HepG2 (cell line): ENCODE results near the gene ZNF500. TPM values are rescaled to one million over a fixed set of nuclear protein-coding genes. Genes with fewer than 3 reads are reported as not detected.

Experiments
- ATAC-seq: fragments of 200-7000 bp; cut with Tn5 transposase; 3 replicates; pipeline ENCODE4 v1.9.1; 2020; ENCODE audit warnings: mild to moderate bottlenecking, moderate library complexity
- BruUV-seq: library from RNA; stranded (reverse); fragments of 400-500 nt; replicated peaks from 2 replicates; lab custom pipeline; 2021; lab: Mats Ljungman, UMichigan
- CTCF ChIA-PET: fragments of 300-600 bp; formaldehyde crosslinking; extraction: SDS; loops from one replicate; lab custom pipeline; 2021; ENCODE audit warnings: low total read pairs, inconsistent platforms, low intra/inter-chr PET ratio; lab: Yijun Ruan, JAX
- POLR2A ChIA-PET: fragments of 350-600 bp; sonication (Branson Sonifier 250); formaldehyde crosslinking; loops from one replicate; lab custom pipeline; 2020; ENCODE audit warnings: antibody characterized with exemption, inconsistent platforms; lab: Yijun Ruan, JAX
- DNase-seq: peaks from one replicate; pipeline ENCODE4 v3.0.0-alpha.2; 2015; ENCODE audit warnings: low spot score
- FAIRE-seq: peaks from 3 replicates; lab custom pipeline; 2011; peaks lifted over from hg19 to GRCh38; lab: Jason Lieb, UNC
- H2AFZ ChIP-seq: one replicate; pipeline ENCODE4 v1.6.1; 2011; ENCODE audit warnings: low read length, inconsistent platforms
- H3K27ac ChIP-seq: fragments of 300-600 bp; 3 replicates; pipeline ENCODE4 v1.8.0; 2011; ENCODE audit warnings: mixed run types, mild to moderate bottlenecking, mixed read lengths, low read length, inconsistent platforms; ENCODE audit not compliant: insufficient read depth; ENCODE audit errors: extremely low read length
- H3K27me3 ChIP-seq, 2 experiments: fragments of 200-600 bp in 1 of 2; 2 replicates in 1 of 2; 3 replicates in 1 of 2; pipeline versions ENCODE4 v1.6.0 to v1.8.0; 2011; ENCODE audit warnings: low read length in 2 of 2, mild to moderate bottlenecking in 2 of 2, moderate library complexity in 2 of 2, inconsistent platforms in 1 of 2; ENCODE audit not compliant: insufficient read depth in 2 of 2, control insufficient read depth in 1 of 2
- H3K36me3 ChIP-seq, 2 experiments: fragments of 200-600 bp in 1 of 2; replicated peaks in 1 of 2; 2 replicates in 1 of 2; 3 replicates in 1 of 2; pipeline versions ENCODE4 v1.5.1 to v1.8.0; 2011; ENCODE audit warnings: low read length in 2 of 2, inconsistent platforms in 1 of 2; ENCODE audit not compliant: insufficient read depth in 2 of 2, control insufficient read depth in 1 of 2
- H3K4me1 ChIP-seq: 2 replicates; pipeline ENCODE4 v1.5.1; 2012; ENCODE audit warnings: low read length, inconsistent platforms; ENCODE audit not compliant: insufficient read depth
- H3K4me2 ChIP-seq: 2 replicates; pipeline ENCODE4 v1.6.0; 2011; ENCODE audit warnings: low read depth, low read length, inconsistent platforms
- H3K4me3 ChIP-seq, 3 experiments: fragments of 200-600 bp in 1 of 3; sonication (generic), shearing (Covaris generic) in 1 of 3; replicated peaks in 1 of 3; 2 replicates each; pipeline ENCODE4 v1.5.1; 2011 to 2016; ENCODE audit warnings: low read length in 3 of 3, inconsistent platforms in 2 of 3, low read depth in 2 of 3, mild to moderate bottlenecking in 2 of 3, control low read depth in 1 of 3, mixed read lengths in 1 of 3; ENCODE audit not compliant: insufficient read depth in 1 of 3
- H3K79me2 ChIP-seq: one replicate; pipeline ENCODE4 v1.6.1; 2011; ENCODE audit warnings: low read length, inconsistent platforms; ENCODE audit not compliant: insufficient read depth
- H3K9ac ChIP-seq: 2 replicates; pipeline ENCODE4 v1.6.0; 2011; ENCODE audit warnings: mild to moderate bottlenecking, low read depth, low read length, inconsistent platforms; ENCODE audit not compliant: insufficient read depth
- H3K9me3 ChIP-seq: 2 replicates; pipeline ENCODE4 v1.5.1; 2012; ENCODE audit warnings: mild to moderate bottlenecking, low read length
- H4K20me1 ChIP-seq: 2 replicates; pipeline ENCODE4 v1.6.0; 2011; ENCODE audit warnings: inconsistent platforms, mild to moderate bottlenecking, low read length, moderate library complexity; ENCODE audit not compliant: insufficient read depth
- CEBPG ChIP-seq: IDR thresholded peaks from 2 replicates; pipeline ENCODE4 v1.6.1; 2016
- CREM ChIP-seq, 2 experiments: sonication (generic) in 1 of 2; formaldehyde crosslinking in 1 of 2; IDR thresholded peaks; 2 replicates each; pipeline versions ENCODE4 v1.4.0 to v1.6.1; 2016 to 2020; ENCODE audit warnings: antibody characterized with exemption in 1 of 2, mild to moderate bottlenecking in 1 of 2, missing genetic modification reagents in 1 of 2
- FIP1L1 ChIP-seq: fragments of 200-400 bp; formaldehyde crosslinking; IDR thresholded peaks from 2 replicates; pipeline ENCODE4 v1.6.1; 2018; ENCODE audit warnings: low read depth, mild to moderate bottlenecking, low read length, moderate library complexity, borderline replicate concordance; ENCODE audit not compliant: insufficient read depth
- HIVEP1 ChIP-seq: sonication (generic); formaldehyde crosslinking; IDR thresholded peaks from 2 replicates; pipeline ENCODE4 v1.4.0; 2020; ENCODE audit warnings: mild to moderate bottlenecking, missing genetic modification reagents
- JUN ChIP-seq: sonication (generic); formaldehyde crosslinking; IDR thresholded peaks from 2 replicates; pipeline ENCODE4 v1.4.0; 2020; ENCODE audit warnings: mild to moderate bottlenecking, missing genetic modification reagents
- MIER2 ChIP-seq: IDR thresholded peaks from 2 replicates; pipeline ENCODE4 v1.6.1; 2016; ENCODE audit warnings: missing biosample characterization, missing genetic modification reagents
- MTA1 ChIP-seq: sonication (generic); formaldehyde crosslinking; IDR thresholded peaks from 2 replicates; pipeline ENCODE4 v1.4.0; 2020; ENCODE audit warnings: missing genetic modification reagents, mild to moderate bottlenecking, borderline replicate concordance
- NFATC3 ChIP-seq: sonication (generic); formaldehyde crosslinking; IDR thresholded peaks from 2 replicates; pipeline ENCODE4 v1.5.1; 2020; ENCODE audit warnings: mild to moderate bottlenecking, missing genetic modification reagents
- SP2 ChIP-seq: sonication (generic); formaldehyde crosslinking; IDR thresholded peaks from 2 replicates; pipeline ENCODE4 v1.5.1; 2020; ENCODE audit warnings: mild to moderate bottlenecking, missing genetic modification reagents
- SSRP1 ChIP-seq: IDR thresholded peaks from 2 replicates; pipeline ENCODE4 v1.6.1; 2016; ENCODE audit warnings: control low read depth
- ZBTB7A ChIP-seq: sonication (generic); formaldehyde crosslinking; IDR thresholded peaks from 2 replicates; pipeline ENCODE4 v1.8.0; 2022; ENCODE audit warnings: mild to moderate bottlenecking, missing genetic modification reagents
- ZBTB7B ChIP-seq: sonication (generic); formaldehyde crosslinking; IDR thresholded peaks from 2 replicates; pipeline ENCODE4 v1.4.0; 2020; ENCODE audit warnings: missing genetic modification reagents
- ZNF382 ChIP-seq: sonication (generic); formaldehyde crosslinking; IDR thresholded peaks from 2 replicates; pipeline ENCODE4 v1.5.0; 2020; ENCODE audit warnings: missing genetic modification reagents, mild to moderate bottlenecking, borderline replicate concordance
- ZNF674 ChIP-seq: sonication (generic); formaldehyde crosslinking; IDR thresholded peaks from 2 replicates; pipeline ENCODE4 v1.5.0; 2020; ENCODE audit warnings: low read depth, mild to moderate bottlenecking, missing genetic modification reagents
- ZNF720 ChIP-seq: sonication (generic); formaldehyde crosslinking; IDR thresholded peaks from 2 replicates; pipeline ENCODE4 v1.4.0; 2020; ENCODE audit warnings: missing genetic modification reagents
- ZNF768 ChIP-seq: sonication (generic); formaldehyde crosslinking; IDR thresholded peaks from 2 replicates; pipeline ENCODE4 v1.4.0; 2020; ENCODE audit warnings: missing genetic modification reagents
- WGBS: methylation state at CpG from one replicate; pipeline ENCODE4 v1.1.6; 2017; ENCODE audit warnings: low lambda C conversion rate; 5-methylcytosine and 5-hydroxymethylcytosine counted together
- in situ Hi-C: cut with HindIII; loops from 2 replicates; pipeline ENCODE4 v1.10.0; 2017; ENCODE audit warnings: low pct_unique_long_range_greater_than_20kb; ENCODE audit not compliant: extremely low pct_ligation_motif_present
- intact Hi-C: fragments of 100-400 bp; cut with micrococcal nuclease; formaldehyde crosslinking; loops from one replicate; pipeline ENCODE4 v1.10.0; 2022; ENCODE audit not compliant: unreplicated experiment
- polyA plus RNA-seq, 8 experiments: library from polyadenylated mRNA; depleted of rRNA in 3 of 8; stranded (reverse) in 7 of 8; unstranded in 1 of 8; fragments of >200 nt; fragmentation: Illumina TruSeq in 4 of 8; extraction: Trizol in 4 of 8; gene quantifications; 2 replicates each; pipeline versions ENCODE4 v1.2.1 to v1.2.3, GENCODE V29; 2011 to 2016; ENCODE audit warnings: low read depth in 4 of 8, missing spikeins in 1 of 8, mixed read lengths in 1 of 8; ENCODE audit not compliant: insufficient read depth in 1 of 8
- total RNA-seq, 5 experiments: library from RNA; depleted of rRNA; stranded (reverse); fragments of >200 nt; fragmentation: Illumina TruSeq; extraction: Trizol; gene quantifications; 2 replicates each; pipeline ENCODE4 v1.2.3, GENCODE V29; 2016; ENCODE audit warnings: low read depth in 1 of 5

Gene ZNF500
- total and polyA plus RNA-seq, 2 of the 13 experiments (the other 11 are each of a cell fraction or from before 2014, with no cell fraction given): 6.1 to 12.2 TPM

- BruUV-seq: no TSS peak
- intact Hi-C loops (no loop called here), in situ Hi-C loops (no loop called here)
- H3K36me3 ChIP-seq: peaks cover 23 to 48% of the 10 kb centered on the region in 2 experiments; a peak in 4 of 5 replicates
- CTCF ChIA-PET: no interaction called here
- H3K9ac ChIP-seq: no peak overlapping the region
- no peaks in the 10 kb centered on the region for H3K27me3 ChIP-seq
- ATAC-seq: no peak
- no peaks in the 10 kb centered on the region for H3K9me3 ChIP-seq
- H3K27ac ChIP-seq: no peak overlapping the region
- WGBS: 97% methylated on average over 7 of the region's 7 CpGs
- H4K20me1 ChIP-seq: no peaks in the 10 kb centered on the region
- H2AFZ ChIP-seq: no peak overlapping the region
- no peak for DNase-seq
- H3K79me2 ChIP-seq: no peaks in the 10 kb centered on the region
- H3K4me3 ChIP-seq: no peak overlapping the region
- POLR2A ChIA-PET: interaction anchor here (1.0 kb wide), 1 partner anchor 12 kb away, joined by 3 read pairs; no protein-coding TSS in a partner anchor
- TF ChIP-seq ZNF382 (CRISPR knock-in tag) (no peak), HIVEP1 (CRISPR knock-in tag) (no peak), MTA1 (no peak), NFATC3 (no peak), ZBTB7A (CRISPR knock-in tag) (no peak), ZNF720 (CRISPR knock-in tag) (no peak), SSRP1 (CRISPR knock-in tag) (no peak), ZNF768 (CRISPR knock-in tag) (no peak), ZBTB7B (CRISPR knock-in tag) (no peak), SP2 (CRISPR knock-in tag) (no peak), CREM (IDR thresholded peaks at IDR 0.05) (no peak), CREM (CRISPR knock-in tag; IDR thresholded peaks at IDR 0.05) (no peak), FIP1L1 (no peak), MIER2 (CRISPR knock-in tag) (no peak), ZNF674 (no peak), JUN (CRISPR knock-in tag) (no peak), CEBPG (CRISPR knock-in tag) (no peak)
- H3K4me1 ChIP-seq: peaks cover 16% of the 10 kb centered on the region
- FAIRE-seq: no peak
- H3K4me2 ChIP-seq: no peak overlapping the region
Observed at GRCh38 chr16:4706871-4707270, 60.1 kb downstream of the ZNF500 start.
